Measurements from ENCODE around the gene HS3ST3B1. TPM values are rescaled to one million over a fixed set of nuclear protein-coding genes. Genes with fewer than 3 reads are reported as not detected.
A peak's percentile ranks its signal among the peaks of the same experiment; 100 is the strongest.

The HS3ST3B1 gene
- total RNA-seq, 1 experiment from 2014 or later, result 17.0 TPM

- Histone ChIP-seq H3K36me3 (no peaks in the 10 kb centered on the region; the same call in 1 of the 2 replicates), H3K4me3 (no peak overlapping the region), H3K27ac (no peak overlapping the region), H3K4me1 (replicated peaks) (no peaks in the 10 kb centered on the region), H3K27me3 (replicated peaks) (no peaks in the 10 kb centered on the region), H3K9me3 (replicated peaks) (no peaks in the 10 kb centered on the region)
- peak in 1 of 2 experiments; percentile 11 for DNase-seq (ENCODE audit: low read depth in 1 of 2, low spot score in 2 of 2)
These were observed 61.1 kb downstream of the HS3ST3B1 start for GRCh38 chr17:14361945-14362508.

GRCh38 chr17:14366199-14366598, 65.3 kb downstream of the HS3ST3B1 start:
- no peaks in the 10 kb centered on the region for H3K27me3 ChIP-seq (replicated peaks)
- H3K9me3 ChIP-seq (replicated peaks), result no peaks in the 10 kb centered on the region
- no peak for DNase-seq (ENCODE audit: low read depth in 1 of 2, low spot score in 2 of 2)
- no peaks in the 10 kb centered on the region for H3K4me1 ChIP-seq (replicated peaks)
- H3K27ac ChIP-seq, result no peak overlapping the region
- no peak overlapping the region for H3K4me3 ChIP-seq
- H3K36me3 ChIP-seq, result no peaks in the 10 kb centered on the region

DNA sequence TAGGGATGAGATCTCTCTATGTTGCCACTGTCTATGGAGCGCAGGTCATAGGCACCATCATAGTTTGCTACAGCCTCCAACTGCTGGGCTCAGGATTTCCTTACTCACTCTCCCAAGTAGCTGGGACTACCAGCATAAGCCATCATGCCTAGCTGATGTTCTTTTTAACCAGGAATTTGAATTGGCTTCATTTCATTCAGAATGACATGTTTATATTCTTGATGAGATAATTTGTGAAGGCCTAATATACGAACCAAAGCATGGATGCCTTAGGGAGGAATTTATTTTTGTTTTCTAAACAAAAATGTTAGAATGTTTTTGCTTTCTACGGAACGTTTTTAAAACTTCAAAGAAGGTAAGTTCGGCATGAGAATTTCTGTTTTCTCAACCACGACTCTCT, 71.6 kb downstream of the HS3ST3B1 start:
- Histone ChIP-seq H3K9me3 (replicated peaks) (no peaks in the 10 kb centered on the region), H3K4me1 (replicated peaks) (peaks cover 17% of the 10 kb centered on the region), H3K4me3 (no peak overlapping the region), H3K27me3 (replicated peaks) (no peaks in the 10 kb centered on the region), H3K27ac (no peak overlapping the region), H3K36me3 (no peaks in the 10 kb centered on the region)
- DNase-seq (ENCODE audit: low read depth in 1 of 2, low spot score in 2 of 2), result no peak

DNA sequence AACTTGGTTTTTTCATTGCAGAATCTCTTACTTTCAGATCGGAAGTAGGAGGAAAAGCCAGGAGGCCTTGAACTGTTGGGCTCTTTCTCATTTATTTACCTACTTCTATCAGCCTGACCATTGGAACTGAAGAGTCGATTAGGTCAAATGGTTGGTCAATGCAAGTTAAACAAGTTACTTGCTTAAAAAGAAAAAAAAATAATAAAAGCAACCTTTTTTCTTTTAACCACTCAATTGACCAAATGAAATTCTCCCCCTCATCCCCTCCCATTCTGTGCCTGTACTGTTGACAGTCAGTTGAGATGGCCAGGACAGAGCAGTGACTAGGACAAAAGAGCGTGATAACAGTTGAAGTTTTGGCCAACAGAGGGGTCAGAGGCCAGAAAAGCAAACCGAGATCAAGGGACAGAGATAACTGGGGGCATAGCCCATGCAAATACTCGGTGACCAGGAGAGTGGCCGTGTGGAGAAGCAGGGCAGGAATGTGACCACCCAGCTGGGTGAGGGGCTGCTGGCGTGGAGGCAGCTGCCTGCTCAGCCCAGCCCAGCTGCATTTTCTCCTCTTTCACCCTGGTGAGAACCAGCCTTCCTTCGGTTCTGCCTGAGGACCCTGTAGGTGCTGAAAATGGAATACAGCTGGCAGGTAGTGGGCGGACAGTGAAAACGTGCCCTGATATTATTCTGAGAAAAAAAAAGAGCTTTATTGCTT, 72.2 kb downstream of the HS3ST3B1 start:
- peaks cover 17% of the 10 kb centered on the region for H3K4me1 ChIP-seq (replicated peaks)
- no peaks in the 10 kb centered on the region for H3K9me3 ChIP-seq (replicated peaks)
- no peak for DNase-seq (ENCODE audit: low read depth in 1 of 2, low spot score in 2 of 2)
- H3K27ac ChIP-seq, result no peak overlapping the region
- no peak overlapping the region for H3K4me3 ChIP-seq
- H3K36me3 ChIP-seq, result no peaks in the 10 kb centered on the region
- no peaks in the 10 kb centered on the region for H3K27me3 ChIP-seq (replicated peaks)

DNA sequence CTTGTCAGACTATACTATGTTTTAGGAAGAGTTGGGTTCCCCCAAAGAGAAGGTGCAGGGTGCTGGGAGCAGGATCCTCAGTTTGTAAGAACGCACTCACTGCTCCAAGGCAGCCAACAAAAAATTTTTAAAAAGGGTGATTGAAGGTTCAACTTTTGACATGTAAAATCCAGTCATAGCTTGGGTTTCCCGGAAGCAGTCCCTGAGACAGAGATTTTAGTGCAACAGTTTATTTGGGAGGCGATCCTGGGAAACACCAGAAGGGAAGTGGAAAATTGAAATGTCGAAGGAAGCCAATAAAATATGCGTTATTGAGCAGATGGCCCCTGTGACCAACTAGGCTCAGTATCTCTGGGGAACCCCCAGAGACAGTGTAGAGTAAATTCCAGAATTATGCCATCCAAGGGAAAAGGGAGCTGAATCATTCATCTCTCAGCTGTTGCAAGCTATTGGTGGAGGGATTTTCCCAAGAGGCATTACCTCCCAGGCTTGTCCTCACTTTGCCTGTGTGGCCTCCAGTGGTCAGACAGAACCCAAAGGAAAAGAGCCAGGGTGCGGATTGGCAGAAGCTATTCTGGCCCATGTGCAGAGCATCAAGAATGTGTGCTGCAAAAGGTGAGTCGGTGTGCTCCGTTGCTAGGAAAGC, 72.9 kb downstream of the HS3ST3B1 start:
- Histone ChIP-seq H3K27ac (no peak overlapping the region), H3K27me3 (replicated peaks) (no peaks in the 10 kb centered on the region), H3K9me3 (replicated peaks) (no peaks in the 10 kb centered on the region), H3K4me3 (no peak overlapping the region), H3K4me1 (replicated peaks) (peaks cover 17% of the 10 kb centered on the region), H3K36me3 (no peaks in the 10 kb centered on the region)
- DNase-seq (ENCODE audit: low read depth in 1 of 2, low spot score in 2 of 2), result peak; percentile 36 to 47

DNA sequence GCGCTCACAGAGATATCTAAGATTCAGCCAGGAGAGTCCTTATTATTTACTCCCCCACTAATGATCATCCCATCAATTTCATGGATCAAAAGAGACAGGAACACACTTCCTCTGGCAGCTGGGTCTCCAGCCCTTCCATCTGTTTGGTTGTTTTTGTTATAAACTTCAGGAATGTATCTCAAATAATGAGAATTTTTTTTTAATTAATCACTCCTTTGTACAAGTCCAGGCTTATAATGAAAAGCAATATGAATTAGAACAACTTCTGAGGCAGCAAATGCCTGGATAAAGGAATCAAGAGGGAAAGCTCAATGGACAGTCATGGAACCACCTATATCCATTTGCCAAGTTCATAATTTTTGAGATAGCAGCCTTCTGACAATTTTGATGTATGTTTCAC, 73.4 kb downstream of the HS3ST3B1 start:
- H3K4me1 ChIP-seq (replicated peaks), result peaks cover 17% of the 10 kb centered on the region
- no peaks in the 10 kb centered on the region for H3K9me3 ChIP-seq (replicated peaks)
- H3K36me3 ChIP-seq, result no peaks in the 10 kb centered on the region
- no peaks in the 10 kb centered on the region for H3K27me3 ChIP-seq (replicated peaks)
- no peak overlapping the region for H3K4me3 ChIP-seq
- no peak for DNase-seq (ENCODE audit: low read depth in 1 of 2, low spot score in 2 of 2)
- H3K27ac ChIP-seq, result no peak overlapping the region

GRCh38 chr17:14376666-14377065, 75.8 kb downstream of the HS3ST3B1 start:
- H3K27ac ChIP-seq, result no peak overlapping the region
- H3K4me1 ChIP-seq (replicated peaks), result peaks cover 17% of the 10 kb centered on the region
- H3K4me3 ChIP-seq, result no peak overlapping the region
- H3K36me3 ChIP-seq, result no peaks in the 10 kb centered on the region
- H3K27me3 ChIP-seq (replicated peaks), result no peaks in the 10 kb centered on the region
- H3K9me3 ChIP-seq (replicated peaks), result no peaks in the 10 kb centered on the region
- no peak for DNase-seq (ENCODE audit: low read depth in 1 of 2, low spot score in 2 of 2)

DNA sequence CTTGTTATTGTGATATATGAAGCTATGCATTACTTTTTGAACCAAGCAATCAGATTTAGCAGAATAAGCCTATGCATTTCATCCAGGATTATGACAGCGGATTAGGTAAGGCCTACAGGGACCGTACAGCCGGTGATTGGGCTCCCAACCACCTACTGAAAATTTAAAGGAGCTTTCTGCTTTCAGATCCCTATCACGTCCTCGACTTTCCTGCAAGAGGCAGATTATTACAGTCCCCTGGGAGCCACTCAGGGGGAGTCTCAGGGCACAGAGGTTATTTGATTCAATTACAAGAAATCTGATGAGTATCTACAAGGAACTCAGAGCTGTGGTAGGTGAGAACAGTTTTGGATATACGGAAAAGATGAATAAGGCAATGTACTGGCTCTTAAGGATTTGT, 80.7 kb downstream of the HS3ST3B1 start:
- no peak overlapping the region for H3K4me3 ChIP-seq
- H3K4me1 ChIP-seq (replicated peaks), result no peaks in the 10 kb centered on the region
- H3K27ac ChIP-seq, result no peak overlapping the region
- H3K9me3 ChIP-seq (replicated peaks), result no peaks in the 10 kb centered on the region
- no peaks in the 10 kb centered on the region for H3K27me3 ChIP-seq (replicated peaks)
- DNase-seq (ENCODE audit: low read depth in 1 of 2, low spot score in 2 of 2), result no peak
- H3K36me3 ChIP-seq, result no peaks in the 10 kb centered on the region

- no peaks in the 10 kb centered on the region for H3K27me3 ChIP-seq (replicated peaks)
- no peak overlapping the region for H3K27ac ChIP-seq
- no peaks in the 10 kb centered on the region for H3K4me1 ChIP-seq (replicated peaks)
- no peak overlapping the region for H3K4me3 ChIP-seq
- H3K9me3 ChIP-seq (replicated peaks), result no peaks in the 10 kb centered on the region
- no peak for DNase-seq (ENCODE audit: low read depth in 1 of 2, low spot score in 2 of 2)
- no peaks in the 10 kb centered on the region for H3K36me3 ChIP-seq
These were observed 86.2 kb downstream of the HS3ST3B1 start for GRCh38 chr17:14387036-14387435.

DNA sequence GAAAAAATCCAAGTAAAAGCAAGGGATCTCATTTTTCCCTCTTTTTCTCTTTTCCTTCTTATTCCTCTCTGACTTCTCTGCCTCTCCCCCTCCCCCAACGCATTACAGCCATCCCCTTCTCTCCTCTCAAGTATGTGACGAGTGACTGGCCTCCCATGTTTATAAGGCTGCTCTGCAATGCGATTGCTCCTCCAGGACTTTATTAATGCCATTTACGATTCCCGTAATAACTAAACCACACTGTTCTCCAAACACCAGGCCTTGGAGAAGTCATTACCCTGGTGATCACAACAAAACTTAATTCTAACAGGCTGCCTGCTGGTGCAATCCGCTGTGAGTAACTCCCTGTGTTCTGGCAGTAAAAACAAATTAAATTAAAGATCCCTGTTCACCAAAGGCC, 88.8 kb downstream of the HS3ST3B1 start:
- no peaks in the 10 kb centered on the region for H3K27me3 ChIP-seq (replicated peaks)
- H3K36me3 ChIP-seq, result no peaks in the 10 kb centered on the region
- H3K4me3 ChIP-seq, result no peak overlapping the region
- no peaks in the 10 kb centered on the region for H3K9me3 ChIP-seq (replicated peaks)
- H3K4me1 ChIP-seq (replicated peaks), result no peaks in the 10 kb centered on the region
- no peak for DNase-seq (ENCODE audit: low read depth in 1 of 2, low spot score in 2 of 2)
- no peak overlapping the region for H3K27ac ChIP-seq

- H3K27ac ChIP-seq, result no peak overlapping the region
- no peaks in the 10 kb centered on the region for H3K36me3 ChIP-seq
- no peak for DNase-seq (ENCODE audit: low read depth in 1 of 2, low spot score in 2 of 2)
- H3K4me3 ChIP-seq, result no peak overlapping the region
- H3K9me3 ChIP-seq (replicated peaks), result no peaks in the 10 kb centered on the region
- H3K4me1 ChIP-seq (replicated peaks), result no peaks in the 10 kb centered on the region
- no peaks in the 10 kb centered on the region for H3K27me3 ChIP-seq (replicated peaks)
These were observed 92.8 kb downstream of the HS3ST3B1 start for GRCh38 chr17:14393723-14394122.

DNA sequence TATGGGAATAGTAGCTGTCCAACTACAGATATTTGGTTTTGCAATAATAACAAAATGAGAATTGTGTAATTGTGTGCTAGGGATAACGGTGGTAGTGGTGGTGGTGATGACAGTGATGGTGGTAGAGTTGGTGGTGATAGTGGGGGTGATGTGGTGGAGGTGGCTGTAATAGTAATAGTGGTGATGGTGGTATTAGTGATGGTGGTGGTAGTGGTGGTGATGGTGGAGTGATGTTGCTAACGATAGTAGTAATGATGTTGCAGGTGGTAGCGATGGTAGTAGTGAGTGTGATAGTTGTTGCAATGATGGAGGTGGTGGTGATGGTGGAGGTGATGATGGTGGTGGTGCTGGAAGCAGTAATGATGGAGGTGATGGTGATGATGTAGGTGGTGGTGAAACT, 94.4 kb downstream of the HS3ST3B1 start:
- Histone ChIP-seq H3K4me3 (no peak overlapping the region), H3K27ac (no peak overlapping the region), H3K9me3 (replicated peaks) (no peaks in the 10 kb centered on the region), H3K27me3 (replicated peaks) (no peaks in the 10 kb centered on the region), H3K36me3 (no peaks in the 10 kb centered on the region), H3K4me1 (replicated peaks) (no peaks in the 10 kb centered on the region)
- DNase-seq (ENCODE audit: low read depth in 1 of 2, low spot score in 2 of 2), result no peak

- no peaks in the 10 kb centered on the region for H3K4me1 ChIP-seq (replicated peaks)
- no peaks in the 10 kb centered on the region for H3K9me3 ChIP-seq (replicated peaks)
- no peak overlapping the region for H3K27ac ChIP-seq
- no peak overlapping the region for H3K4me3 ChIP-seq
- H3K27me3 ChIP-seq (replicated peaks), result no peaks in the 10 kb centered on the region
- H3K36me3 ChIP-seq, result no peaks in the 10 kb centered on the region
- DNase-seq (ENCODE audit: low read depth in 1 of 2, low spot score in 2 of 2), result no peak
These were observed 95.7 kb downstream of the HS3ST3B1 start for GRCh38 chr17:14396547-14396946.

DNA sequence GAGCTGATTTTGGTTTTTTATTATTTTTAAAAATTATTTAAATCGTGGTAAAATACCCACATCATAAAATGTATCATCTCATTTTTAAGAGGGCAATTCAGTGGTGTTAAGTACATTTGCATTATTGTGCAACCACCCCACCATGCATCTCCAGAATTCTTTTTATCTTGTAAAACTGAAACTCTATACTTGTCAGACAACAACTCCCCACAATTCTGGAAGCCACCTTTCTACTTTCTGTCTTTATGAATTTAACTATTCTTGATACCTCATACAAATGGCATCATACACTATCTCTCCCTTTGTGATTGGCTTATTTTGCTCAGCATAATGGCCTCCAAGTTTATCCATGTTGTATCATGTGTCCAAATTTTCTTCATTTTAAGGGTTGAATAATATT, 97.9 kb downstream of the HS3ST3B1 start:
- no peak for DNase-seq (ENCODE audit: low read depth in 1 of 2, low spot score in 2 of 2)
- Histone ChIP-seq H3K4me3 (no peak overlapping the region), H3K27me3 (replicated peaks) (no peaks in the 10 kb centered on the region)

More for the DNA sequence above, 97.9 kb downstream of the HS3ST3B1 start:
- H3K36me3 ChIP-seq, result no peaks in the 10 kb centered on the region
- H3K27ac ChIP-seq, result no peak overlapping the region
- no peaks in the 10 kb centered on the region for H3K9me3 ChIP-seq (replicated peaks)
- H3K4me1 ChIP-seq (replicated peaks), result no peaks in the 10 kb centered on the region
